Measurements from ENCODE around the gene ATP8A1. TPM values are rescaled to one million over a fixed set of nuclear protein-coding genes. Genes with fewer than 3 reads are reported as not detected.

The ATP8A1 gene
- total RNA-seq, 1 donor from 2014 or later: 4.3 TPM

DNA sequence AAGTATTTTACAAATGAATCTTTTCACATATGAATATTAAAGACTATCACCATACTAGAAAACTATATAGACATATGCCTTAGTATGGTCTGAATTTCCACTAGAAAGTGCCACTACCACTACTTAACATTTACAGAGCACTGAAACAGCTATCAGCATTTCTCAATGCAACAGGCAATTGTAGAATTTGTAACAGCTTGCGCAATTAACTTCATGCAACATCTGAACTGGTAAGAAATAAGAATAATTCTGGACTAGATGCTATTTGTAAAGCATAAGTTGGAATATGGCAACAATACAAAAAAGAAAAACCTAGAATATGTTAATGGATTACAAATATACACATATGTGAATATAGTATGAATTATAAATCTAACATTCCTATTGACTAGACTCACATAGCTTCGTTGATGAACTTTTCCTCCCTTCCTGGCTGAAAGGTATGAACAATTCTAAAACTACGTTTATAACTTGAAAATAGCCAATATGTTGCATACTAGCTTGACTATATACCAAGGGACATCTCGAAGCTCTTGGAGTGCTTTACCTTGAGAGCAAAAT is 82.0 kb downstream of the ATP8A1 start:
- DNase-seq (ENCODE audit: low read depth): no peak
- no peak overlapping the region for H3K4me3 ChIP-seq (ENCODE audit: low read depth, low read length)
- TF ChIP-seq, protein P1, sequence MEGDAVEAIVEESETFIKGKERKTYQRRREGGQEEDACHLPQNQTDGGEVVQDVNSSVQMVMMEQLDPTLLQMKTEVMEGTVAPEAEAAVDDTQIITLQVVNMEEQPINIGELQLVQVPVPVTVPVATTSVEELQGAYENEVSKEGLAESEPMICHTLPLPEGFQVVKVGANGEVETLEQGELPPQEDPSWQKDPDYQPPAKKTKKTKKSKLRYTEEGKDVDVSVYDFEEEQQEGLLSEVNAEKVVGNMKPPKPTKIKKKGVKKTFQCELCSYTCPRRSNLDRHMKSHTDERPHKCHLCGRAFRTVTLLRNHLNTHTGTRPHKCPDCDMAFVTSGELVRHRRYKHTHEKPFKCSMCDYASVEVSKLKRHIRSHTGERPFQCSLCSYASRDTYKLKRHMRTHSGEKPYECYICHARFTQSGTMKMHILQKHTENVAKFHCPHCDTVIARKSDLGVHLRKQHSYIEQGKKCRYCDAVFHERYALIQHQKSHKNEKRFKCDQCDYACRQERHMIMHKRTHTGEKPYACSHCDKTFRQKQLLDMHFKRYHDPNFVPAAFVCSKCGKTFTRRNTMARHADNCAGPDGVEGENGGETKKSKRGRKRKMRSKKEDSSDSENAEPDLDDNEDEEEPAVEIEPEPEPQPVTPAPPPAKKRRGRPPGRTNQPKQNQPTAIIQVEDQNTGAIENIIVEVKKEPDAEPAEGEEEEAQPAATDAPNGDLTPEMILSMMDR (conservative IDR thresholded peaks at IDR 0.05; ENCODE audit: low read depth, low read length): no peak

DNA sequence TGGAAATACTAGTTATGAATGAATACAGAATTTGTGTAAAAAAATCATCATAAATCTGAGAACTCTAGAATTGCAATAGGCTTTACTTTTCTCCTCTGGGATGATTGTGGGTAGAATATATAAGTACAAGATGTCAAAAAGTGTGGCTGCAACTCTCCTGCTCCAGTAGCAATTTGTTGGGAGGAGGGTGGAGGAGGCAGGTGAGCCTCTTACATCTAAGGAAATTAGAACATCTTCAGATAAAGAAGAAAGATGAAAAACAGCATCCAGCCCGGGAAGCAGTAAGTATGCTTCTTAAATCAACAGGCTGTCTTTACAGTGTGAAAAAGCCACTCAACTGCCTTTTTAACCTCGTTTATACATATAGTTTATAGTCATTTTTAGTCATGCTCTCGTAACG is 83.7 kb downstream of the ATP8A1 start:
- TF ChIP-seq, protein P1 (conservative IDR thresholded peaks at IDR 0.05; ENCODE audit: low read depth, low read length): no peak

DNA sequence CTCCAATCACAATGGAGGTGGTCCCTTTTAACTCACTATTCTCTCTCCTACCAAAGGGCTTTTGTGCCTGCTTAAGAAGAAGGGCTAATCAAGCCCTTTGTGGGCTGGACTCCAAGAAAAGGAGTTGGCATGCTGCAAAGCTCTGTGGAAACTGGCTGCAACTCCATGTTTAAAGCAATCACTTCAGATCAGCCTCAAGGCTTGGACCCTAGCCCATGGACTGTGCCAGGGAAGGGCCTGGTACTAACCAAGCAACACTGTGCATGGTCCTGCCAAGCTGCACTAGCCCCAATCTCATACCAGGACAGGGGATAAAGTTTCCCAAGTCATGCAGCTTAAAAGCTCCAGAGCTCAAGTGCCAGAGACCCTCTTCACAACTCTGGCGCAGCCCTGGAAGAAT is 86.7 kb downstream of the ATP8A1 start:
- TF ChIP-seq, protein P1 (conservative IDR thresholded peaks at IDR 0.05; ENCODE audit: low read depth, low read length): no peak
- no peak for DNase-seq (ENCODE audit: low read depth)
- H3K4me3 ChIP-seq (ENCODE audit: low read depth, low read length): no peak overlapping the region

More for the DNA sequence above, 83.7 kb downstream of the ATP8A1 start:
- no peak for DNase-seq (ENCODE audit: low read depth)
- no peak overlapping the region for H3K4me3 ChIP-seq (ENCODE audit: low read depth, low read length)

DNA sequence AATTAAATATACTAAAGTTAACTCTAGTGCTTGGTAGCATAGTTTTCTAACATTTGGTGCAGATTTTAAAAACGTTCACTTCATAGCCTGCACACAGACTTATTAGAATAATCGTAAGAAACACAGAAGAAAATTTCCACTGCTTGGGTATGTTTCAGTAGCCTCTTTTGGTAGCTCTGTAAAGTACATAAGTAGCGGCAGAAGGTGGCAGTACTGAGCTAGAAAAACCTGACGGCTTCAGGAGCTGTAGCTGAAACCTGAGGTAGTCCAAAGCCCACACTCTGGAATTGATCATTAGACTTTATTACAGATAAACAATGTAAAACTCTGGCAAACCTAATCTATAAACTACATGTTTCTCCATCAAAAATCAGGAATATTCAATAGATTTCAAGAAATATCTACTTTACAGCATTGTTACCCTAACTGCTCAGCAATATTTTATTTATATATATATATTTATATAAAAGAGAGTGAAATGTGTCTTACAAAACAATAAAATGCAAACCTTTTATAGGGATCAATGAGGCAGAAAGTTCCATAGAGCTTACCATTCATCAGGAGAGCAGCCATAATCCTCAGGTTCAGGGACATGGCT is 88.2 kb downstream of the ATP8A1 start:
- peak; percentile 33 for DNase-seq (ENCODE audit: low read depth)
- TF ChIP-seq, protein P1 (conservative IDR thresholded peaks at IDR 0.05; ENCODE audit: low read depth, low read length): peak; percentile 81
- no peak overlapping the region for H3K4me3 ChIP-seq (ENCODE audit: low read depth, low read length)

DNA sequence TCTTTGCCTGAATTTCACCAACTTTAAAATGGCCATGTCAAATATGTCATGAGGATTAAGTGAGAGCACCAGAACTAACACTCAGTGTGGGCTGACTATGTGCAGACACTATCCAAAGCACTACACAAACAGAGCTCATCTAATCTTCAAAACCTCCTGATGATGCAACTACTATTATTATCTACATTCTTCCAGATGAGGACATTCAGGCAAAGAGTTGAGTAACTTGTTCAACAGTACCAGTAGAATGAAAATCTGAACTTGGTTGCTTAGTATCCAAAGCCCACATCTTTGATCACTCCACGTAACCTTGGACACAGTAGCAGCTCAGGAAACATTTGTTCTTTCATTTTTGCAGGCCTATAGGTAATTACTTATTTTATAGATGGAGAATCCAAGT is 90.1 kb downstream of the ATP8A1 start:
- no peak for DNase-seq (ENCODE audit: low read depth)
- H3K4me3 ChIP-seq (ENCODE audit: low read depth, low read length): no peak overlapping the region
- TF ChIP-seq, protein P1 (conservative IDR thresholded peaks at IDR 0.05; ENCODE audit: low read depth, low read length): no peak

DNA sequence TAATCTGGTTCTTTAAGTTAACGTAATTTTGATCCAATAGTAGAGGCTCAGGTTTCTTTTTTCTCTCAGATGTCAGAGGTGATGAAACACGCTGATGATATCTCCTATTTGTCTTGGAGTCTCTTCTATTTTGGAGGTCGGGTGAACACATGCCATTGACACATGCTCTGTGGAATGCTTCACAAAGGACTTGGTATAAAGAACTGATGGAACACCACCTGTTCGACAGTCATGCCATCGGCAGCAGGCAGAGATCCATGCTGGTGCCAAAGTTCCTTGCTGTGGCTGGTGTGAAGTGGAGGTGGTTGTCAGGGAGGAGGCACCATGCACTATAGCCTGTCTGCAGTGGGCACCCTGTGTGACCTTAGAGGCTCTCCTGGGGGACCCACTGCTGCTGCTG is 94.9 kb downstream of the ATP8A1 start:
- no peak overlapping the region for H3K4me3 ChIP-seq (ENCODE audit: low read depth, low read length)
- no peak for DNase-seq (ENCODE audit: low read depth)
- TF ChIP-seq, protein P1 (conservative IDR thresholded peaks at IDR 0.05; ENCODE audit: low read depth, low read length): no peak

DNA sequence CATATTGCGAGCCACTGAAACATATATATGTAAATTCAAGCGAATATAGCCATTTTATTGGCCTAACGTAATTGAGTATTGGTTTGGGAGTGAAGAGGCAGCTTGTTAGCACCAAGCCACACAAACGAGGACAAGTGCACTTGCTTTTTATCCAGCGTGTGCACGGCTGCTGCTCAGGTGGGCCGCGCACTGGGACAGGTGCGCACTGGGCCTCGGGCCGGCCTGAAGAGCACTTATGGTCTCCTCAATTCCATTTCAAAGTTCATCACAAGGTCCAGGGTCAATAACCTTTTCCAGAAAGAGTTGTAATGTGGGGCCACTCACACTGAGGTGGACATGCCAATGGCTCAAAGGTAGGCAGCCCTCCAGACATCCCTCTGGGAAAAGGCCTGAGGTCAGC is 95.9 kb downstream of the ATP8A1 start:
- no peak for DNase-seq (ENCODE audit: low read depth)
- TF ChIP-seq, protein P1 (conservative IDR thresholded peaks at IDR 0.05; ENCODE audit: low read depth, low read length): no peak
- no peak overlapping the region for H3K4me3 ChIP-seq (ENCODE audit: low read depth, low read length)
